GM23338 (cell line): ENCODE data around the gene SMG7. TPM values are rescaled to one million over a fixed set of nuclear protein-coding genes. Genes with fewer than 3 reads are reported as not detected.

Experiments used
- ATAC-seq: fragments of 200-7000 bp; cut with Tn5 transposase; 3 replicates; pipeline ENCODE4 v1.9.1; 2020
- DNase-seq: peaks from one replicate; pipeline ENCODE4 v3.0.0-alpha.2; 2015; ENCODE audit warnings: low spot score
- H2AFZ ChIP-seq: fragments of 200-600 bp; sonication (generic); 2 replicates; pipeline ENCODE4 v1.8.0; 2016; ENCODE audit warnings: antibody characterized with exemption, mild to moderate bottlenecking, moderate library complexity
- H3F3A ChIP-seq: fragments of 200-600 bp; sonication (generic); replicated peaks from 2 replicates; pipeline ENCODE4 v1.8.0; 2017; ENCODE audit warnings: antibody characterized with exemption, mixed run types, low read depth
- H3K27ac ChIP-seq: fragments of 200-600 bp; sonication (generic); 2 replicates; pipeline ENCODE4 v1.6.1; 2016; ENCODE audit warnings: low read depth
- H3K27me3 ChIP-seq: fragments of 200-600 bp; sonication (generic); 2 replicates; pipeline ENCODE4 v1.8.0; 2016; ENCODE audit warnings: mild to moderate bottlenecking, mixed run types, moderate library complexity; ENCODE audit not compliant: insufficient read depth
- H3K36me3 ChIP-seq: fragments of 200-600 bp; sonication (generic); 2 replicates; pipeline ENCODE4 v1.8.0; 2016; ENCODE audit warnings: mild to moderate bottlenecking; ENCODE audit not compliant: insufficient read depth
- H3K4me1 ChIP-seq: fragments of 200-600 bp; sonication (generic); 2 replicates; pipeline ENCODE4 v1.8.0; 2016; ENCODE audit warnings: mild to moderate bottlenecking, moderate library complexity; ENCODE audit not compliant: insufficient read depth
- H3K4me2 ChIP-seq: fragments of 200-600 bp; sonication (generic); 2 replicates; pipeline ENCODE4 v1.7.1; 2017; ENCODE audit warnings: mixed run types
- H3K4me3 ChIP-seq: fragments of 200-600 bp; sonication (generic); 2 replicates; pipeline ENCODE4 v1.6.1; 2016; ENCODE audit warnings: mixed run types
- H3K79me2 ChIP-seq: fragments of 200-600 bp; sonication (generic); replicated peaks from 2 replicates; pipeline ENCODE4 v1.8.0; 2017; ENCODE audit warnings: mild to moderate bottlenecking; ENCODE audit not compliant: insufficient read depth
- H3K9me2 ChIP-seq: fragments of 200-600 bp; sonication (generic); 2 replicates; pipeline ENCODE4 v1.8.0; 2017; ENCODE audit not compliant: insufficient read depth
- H4K20me1 ChIP-seq: fragments of 200-600 bp; sonication (generic); replicated peaks from 2 replicates; pipeline ENCODE4 v1.8.0; 2017; ENCODE audit warnings: mild to moderate bottlenecking; ENCODE audit not compliant: insufficient read depth
- H3K27ac Mint-ChIP-seq: 2 replicates; pipeline ENCODE4 v1.8.0; 2020; ENCODE audit warnings: inconsistent platforms, mild to moderate bottlenecking, moderate library complexity, mixed read lengths
- H3K27me3 Mint-ChIP-seq: 3 replicates; pipeline ENCODE4 v1.8.0; 2022; ENCODE audit warnings: low read depth, mild to moderate bottlenecking, moderate library complexity, mixed read lengths, inconsistent platforms; ENCODE audit not compliant: insufficient read depth, poor library complexity
- H3K36me3 Mint-ChIP-seq: 3 replicates; pipeline ENCODE4 v1.8.0; 2021; ENCODE audit warnings: low read depth, mild to moderate bottlenecking, inconsistent platforms, moderate library complexity, mixed read lengths
- H3K4me1 Mint-ChIP-seq: 3 replicates; pipeline ENCODE4 v1.8.0; 2020; ENCODE audit warnings: mild to moderate bottlenecking, inconsistent platforms, mixed read lengths
- H3K4me3 Mint-ChIP-seq: 3 replicates; pipeline ENCODE4 v1.8.0; 2021; ENCODE audit warnings: moderate library complexity, mild to moderate bottlenecking, inconsistent platforms, mixed read lengths
- H3K9me3 Mint-ChIP-seq: 3 replicates; pipeline ENCODE4 v1.8.0; 2020; ENCODE audit warnings: moderate library complexity, mild to moderate bottlenecking, inconsistent platforms, mixed read lengths
- EZH2 ChIP-seq: fragments of 200-600 bp; sonication (generic); IDR thresholded peaks from one replicate; pipeline ENCODE4 v1.8.0; 2017; ENCODE audit warnings: antibody characterized with exemption, mild to moderate bottlenecking, low read depth; ENCODE audit not compliant: unreplicated experiment
- EZH2phosphoT487 ChIP-seq: fragments of 200-600 bp; sonication (generic); IDR thresholded peaks from one replicate; pipeline ENCODE4 v1.8.1; 2018; ENCODE audit warnings: antibody characterized with exemption; ENCODE audit not compliant: unreplicated experiment
- JUNB ChIP-seq: IDR thresholded peaks from one replicate; pipeline ENCODE4 v1.6.1; 2016; ENCODE audit warnings: antibody characterized with exemption; ENCODE audit not compliant: unreplicated experiment
- NANOG ChIP-seq: IDR thresholded peaks from 2 replicates; pipeline ENCODE4 v1.6.1; 2016; ENCODE audit warnings: antibody characterized with exemption, borderline replicate concordance
- STAT1 ChIP-seq: IDR thresholded peaks from one replicate; pipeline ENCODE4 v1.6.1; 2016; ENCODE audit warnings: antibody characterized with exemption; ENCODE audit not compliant: unreplicated experiment
- ZNF114 ChIP-seq: fragments of 250-450 bp; sonication (Bioruptor Pico); IDR thresholded peaks from 2 replicates; pipeline ENCODE4 v1.5.0; 2020; ENCODE audit warnings: mild to moderate bottlenecking, moderate library complexity
- ZNF331 ChIP-seq: fragments of 250-450 bp; sonication (Bioruptor Pico); IDR thresholded peaks from 2 replicates; pipeline ENCODE4 v1.5.0; 2020; ENCODE audit warnings: low read depth, mild to moderate bottlenecking, moderate library complexity
- polyA plus RNA-seq: library from polyadenylated mRNA; unstranded; fragments of >200 nt; fragmentation: Nextera tagmentation; extraction: Ambion mirVana; gene quantifications from 2 replicates; pipeline ENCODE4 v1.2.1, GENCODE V29; 2016
- total RNA-seq: library from RNA; depleted of rRNA; stranded (reverse); fragments of >200 nt; shearing (Covaris generic); gene quantifications from 2 replicates; pipeline ENCODE4 v1.2.3, GENCODE V29; 2014
- TF ChIP-seq, protein P1 (sequence below): IDR thresholded peaks from one replicate; pipeline ENCODE4 v1.6.1; 2018; ENCODE audit warnings: antibody characterized with exemption; ENCODE audit not compliant: unreplicated experiment
- TF ChIP-seq, protein P2 (sequence below): IDR thresholded peaks from 2 replicates; pipeline ENCODE4 v1.6.1; 2016; ENCODE audit warnings: antibody characterized with exemption
- TF ChIP-seq, protein P3 (sequence below): fragments of 250-450 bp; sonication (Bioruptor Pico); IDR thresholded peaks from 2 replicates; pipeline ENCODE4 v1.5.0; 2020; ENCODE audit warnings: mild to moderate bottlenecking, moderate library complexity
- TF ChIP-seq, protein P4 (sequence below), 2 experiments: fragments of 200-600 bp in 1 of 2; sonication (generic) in 1 of 2; conservative IDR thresholded peaks; 2 replicates each; pipeline versions ENCODE4 v1.5.1 to v1.6.1; 2016 to 2017; ENCODE audit warnings: antibody characterized with exemption in 2 of 2, low read depth in 2 of 2, mild to moderate bottlenecking in 2 of 2, moderate library complexity in 1 of 2

The SMG7 gene
- total and polyA plus RNA-seq, 2 experiments from 2014 or later, result 33.0 to 79.4 TPM

DNA sequence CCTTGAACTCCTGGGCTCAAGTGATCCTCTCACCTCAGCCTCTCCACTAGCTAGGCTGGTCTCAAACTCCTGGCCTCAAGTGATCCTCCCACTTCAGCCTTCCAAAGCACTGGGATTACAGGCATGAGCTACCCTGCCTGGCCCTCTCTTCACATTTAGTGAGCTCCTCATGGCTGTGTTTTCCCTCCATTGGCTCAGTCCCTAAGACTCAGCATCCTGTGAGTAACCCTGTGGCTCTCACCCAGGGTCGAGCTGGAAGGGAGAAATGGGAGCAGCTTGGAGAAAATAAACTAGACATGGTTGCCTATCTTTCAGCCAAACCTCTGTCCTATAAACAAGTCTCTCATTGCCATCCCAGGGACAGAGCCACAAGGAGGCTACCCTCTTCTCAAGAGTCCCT lies 100.4 kb downstream of the SMG7 start:
- no peak for ATAC-seq

More for the DNA sequence above, 100.4 kb downstream of the SMG7 start:
- Mint-ChIP-seq H3K27me3 (peaks cover 7% of the 10 kb centered on the region), H3K4me3 (no peak overlapping the region), H3K9me3 (no peaks in the 10 kb centered on the region), H3K27ac (no peak overlapping the region; the same call in 1 of the 2 replicates), H3K4me1 (no peaks in the 10 kb centered on the region), H3K36me3 (no peaks in the 10 kb centered on the region)
- Histone ChIP-seq H3K27me3 (no peaks in the 10 kb centered on the region), H3K4me1 (no peaks in the 10 kb centered on the region), H3K27ac (no peak overlapping the region), H3F3A (no peaks in the 10 kb centered on the region), H3K4me2 (no peak overlapping the region), H3K36me3 (no peaks in the 10 kb centered on the region), H4K20me1 (no peaks in the 10 kb centered on the region), H3K9me2 (0 out of 2 replicates have a peak, but pooled peaks cover 3% of the 10 kb centered on the region), H2AFZ (no peak overlapping the region), H3K79me2 (no peaks in the 10 kb centered on the region), H3K4me3 (no peak overlapping the region)
- TF ChIP-seq EZH2, result no peak
- TF ChIP-seq, protein P1, sequence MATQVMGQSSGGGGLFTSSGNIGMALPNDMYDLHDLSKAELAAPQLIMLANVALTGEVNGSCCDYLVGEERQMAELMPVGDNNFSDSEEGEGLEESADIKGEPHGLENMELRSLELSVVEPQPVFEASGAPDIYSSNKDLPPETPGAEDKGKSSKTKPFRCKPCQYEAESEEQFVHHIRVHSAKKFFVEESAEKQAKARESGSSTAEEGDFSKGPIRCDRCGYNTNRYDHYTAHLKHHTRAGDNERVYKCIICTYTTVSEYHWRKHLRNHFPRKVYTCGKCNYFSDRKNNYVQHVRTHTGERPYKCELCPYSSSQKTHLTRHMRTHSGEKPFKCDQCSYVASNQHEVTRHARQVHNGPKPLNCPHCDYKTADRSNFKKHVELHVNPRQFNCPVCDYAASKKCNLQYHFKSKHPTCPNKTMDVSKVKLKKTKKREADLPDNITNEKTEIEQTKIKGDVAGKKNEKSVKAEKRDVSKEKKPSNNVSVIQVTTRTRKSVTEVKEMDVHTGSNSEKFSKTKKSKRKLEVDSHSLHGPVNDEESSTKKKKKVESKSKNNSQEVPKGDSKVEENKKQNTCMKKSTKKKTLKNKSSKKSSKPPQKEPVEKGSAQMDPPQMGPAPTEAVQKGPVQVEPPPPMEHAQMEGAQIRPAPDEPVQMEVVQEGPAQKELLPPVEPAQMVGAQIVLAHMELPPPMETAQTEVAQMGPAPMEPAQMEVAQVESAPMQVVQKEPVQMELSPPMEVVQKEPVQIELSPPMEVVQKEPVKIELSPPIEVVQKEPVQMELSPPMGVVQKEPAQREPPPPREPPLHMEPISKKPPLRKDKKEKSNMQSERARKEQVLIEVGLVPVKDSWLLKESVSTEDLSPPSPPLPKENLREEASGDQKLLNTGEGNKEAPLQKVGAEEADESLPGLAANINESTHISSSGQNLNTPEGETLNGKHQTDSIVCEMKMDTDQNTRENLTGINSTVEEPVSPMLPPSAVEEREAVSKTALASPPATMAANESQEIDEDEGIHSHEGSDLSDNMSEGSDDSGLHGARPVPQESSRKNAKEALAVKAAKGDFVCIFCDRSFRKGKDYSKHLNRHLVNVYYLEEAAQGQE, result no peak
- TF ChIP-seq, protein P2, sequence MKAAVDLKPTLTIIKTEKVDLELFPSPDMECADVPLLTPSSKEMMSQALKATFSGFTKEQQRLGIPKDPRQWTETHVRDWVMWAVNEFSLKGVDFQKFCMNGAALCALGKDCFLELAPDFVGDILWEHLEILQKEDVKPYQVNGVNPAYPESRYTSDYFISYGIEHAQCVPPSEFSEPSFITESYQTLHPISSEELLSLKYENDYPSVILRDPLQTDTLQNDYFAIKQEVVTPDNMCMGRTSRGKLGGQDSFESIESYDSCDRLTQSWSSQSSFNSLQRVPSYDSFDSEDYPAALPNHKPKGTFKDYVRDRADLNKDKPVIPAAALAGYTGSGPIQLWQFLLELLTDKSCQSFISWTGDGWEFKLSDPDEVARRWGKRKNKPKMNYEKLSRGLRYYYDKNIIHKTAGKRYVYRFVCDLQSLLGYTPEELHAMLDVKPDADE, result no peak
- TF ChIP-seq, protein P3, sequence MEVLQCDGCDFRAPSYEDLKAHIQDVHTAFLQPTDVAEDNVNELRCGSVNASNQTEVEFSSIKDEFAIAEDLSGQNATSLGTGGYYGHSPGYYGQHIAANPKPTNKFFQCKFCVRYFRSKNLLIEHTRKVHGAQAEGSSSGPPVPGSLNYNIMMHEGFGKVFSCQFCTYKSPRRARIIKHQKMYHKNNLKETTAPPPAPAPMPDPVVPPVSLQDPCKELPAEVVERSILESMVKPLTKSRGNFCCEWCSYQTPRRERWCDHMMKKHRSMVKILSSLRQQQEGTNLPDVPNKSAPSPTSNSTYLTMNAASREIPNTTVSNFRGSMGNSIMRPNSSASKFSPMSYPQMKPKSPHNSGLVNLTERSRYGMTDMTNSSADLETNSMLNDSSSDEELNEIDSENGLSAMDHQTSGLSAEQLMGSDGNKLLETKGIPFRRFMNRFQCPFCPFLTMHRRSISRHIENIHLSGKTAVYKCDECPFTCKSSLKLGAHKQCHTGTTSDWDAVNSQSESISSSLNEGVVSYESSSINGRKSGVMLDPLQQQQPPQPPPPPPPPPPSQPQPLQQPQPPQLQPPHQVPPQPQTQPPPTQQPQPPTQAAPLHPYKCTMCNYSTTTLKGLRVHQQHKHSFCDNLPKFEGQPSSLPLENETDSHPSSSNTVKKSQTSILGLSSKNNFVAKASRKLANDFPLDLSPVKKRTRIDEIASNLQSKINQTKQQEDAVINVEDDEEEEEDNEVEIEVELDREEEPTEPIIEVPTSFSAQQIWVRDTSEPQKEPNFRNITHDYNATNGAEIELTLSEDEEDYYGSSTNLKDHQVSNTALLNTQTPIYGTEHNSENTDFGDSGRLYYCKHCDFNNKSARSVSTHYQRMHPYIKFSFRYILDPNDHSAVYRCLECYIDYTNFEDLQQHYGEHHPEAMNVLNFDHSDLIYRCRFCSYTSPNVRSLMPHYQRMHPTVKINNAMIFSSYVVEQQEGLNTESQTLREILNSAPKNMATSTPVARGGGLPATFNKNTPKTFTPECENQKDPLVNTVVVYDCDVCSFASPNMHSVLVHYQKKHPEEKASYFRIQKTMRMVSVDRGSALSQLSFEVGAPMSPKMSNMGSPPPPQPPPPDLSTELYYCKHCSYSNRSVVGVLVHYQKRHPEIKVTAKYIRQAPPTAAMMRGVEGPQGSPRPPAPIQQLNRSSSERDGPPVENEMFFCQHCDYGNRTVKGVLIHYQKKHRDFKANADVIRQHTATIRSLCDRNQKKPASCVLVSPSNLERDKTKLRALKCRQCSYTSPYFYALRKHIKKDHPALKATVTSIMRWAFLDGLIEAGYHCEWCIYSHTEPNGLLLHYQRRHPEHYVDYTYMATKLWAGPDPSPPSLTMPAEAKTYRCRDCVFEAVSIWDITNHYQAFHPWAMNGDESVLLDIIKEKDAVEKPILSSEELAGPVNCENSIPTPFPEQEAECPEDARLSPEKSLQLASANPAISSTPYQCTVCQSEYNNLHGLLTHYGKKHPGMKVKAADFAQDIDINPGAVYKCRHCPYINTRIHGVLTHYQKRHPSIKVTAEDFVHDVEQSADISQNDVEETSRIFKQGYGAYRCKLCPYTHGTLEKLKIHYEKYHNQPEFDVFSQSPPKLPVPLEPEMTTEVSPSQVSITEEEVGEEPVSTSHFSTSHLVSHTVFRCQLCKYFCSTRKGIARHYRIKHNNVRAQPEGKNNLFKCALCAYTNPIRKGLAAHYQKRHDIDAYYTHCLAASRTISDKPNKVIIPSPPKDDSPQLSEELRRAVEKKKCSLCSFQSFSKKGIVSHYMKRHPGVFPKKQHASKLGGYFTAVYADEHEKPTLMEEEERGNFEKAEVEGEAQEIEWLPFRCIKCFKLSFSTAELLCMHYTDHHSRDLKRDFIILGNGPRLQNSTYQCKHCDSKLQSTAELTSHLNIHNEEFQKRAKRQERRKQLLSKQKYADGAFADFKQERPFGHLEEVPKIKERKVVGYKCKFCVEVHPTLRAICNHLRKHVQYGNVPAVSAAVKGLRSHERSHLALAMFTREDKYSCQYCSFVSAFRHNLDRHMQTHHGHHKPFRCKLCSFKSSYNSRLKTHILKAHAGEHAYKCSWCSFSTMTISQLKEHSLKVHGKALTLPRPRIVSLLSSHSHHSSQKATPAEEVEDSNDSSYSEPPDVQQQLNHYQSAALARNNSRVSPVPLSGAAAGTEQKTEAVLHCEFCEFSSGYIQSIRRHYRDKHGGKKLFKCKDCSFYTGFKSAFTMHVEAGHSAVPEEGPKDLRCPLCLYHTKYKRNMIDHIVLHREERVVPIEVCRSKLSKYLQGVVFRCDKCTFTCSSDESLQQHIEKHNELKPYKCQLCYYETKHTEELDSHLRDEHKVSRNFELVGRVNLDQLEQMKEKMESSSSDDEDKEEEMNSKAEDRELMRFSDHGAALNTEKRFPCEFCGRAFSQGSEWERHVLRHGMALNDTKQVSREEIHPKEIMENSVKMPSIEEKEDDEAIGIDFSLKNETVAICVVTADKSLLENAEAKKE (CRISPR knock-in tag), result no peak
- no peak for TF ChIP-seq ZNF114
- TF ChIP-seq EZH2phosphoT487, result no peak
- no peak for TF ChIP-seq ZNF331 (CRISPR knock-in tag)
- TF ChIP-seq STAT1, result no peak
- TF ChIP-seq, protein P4, sequence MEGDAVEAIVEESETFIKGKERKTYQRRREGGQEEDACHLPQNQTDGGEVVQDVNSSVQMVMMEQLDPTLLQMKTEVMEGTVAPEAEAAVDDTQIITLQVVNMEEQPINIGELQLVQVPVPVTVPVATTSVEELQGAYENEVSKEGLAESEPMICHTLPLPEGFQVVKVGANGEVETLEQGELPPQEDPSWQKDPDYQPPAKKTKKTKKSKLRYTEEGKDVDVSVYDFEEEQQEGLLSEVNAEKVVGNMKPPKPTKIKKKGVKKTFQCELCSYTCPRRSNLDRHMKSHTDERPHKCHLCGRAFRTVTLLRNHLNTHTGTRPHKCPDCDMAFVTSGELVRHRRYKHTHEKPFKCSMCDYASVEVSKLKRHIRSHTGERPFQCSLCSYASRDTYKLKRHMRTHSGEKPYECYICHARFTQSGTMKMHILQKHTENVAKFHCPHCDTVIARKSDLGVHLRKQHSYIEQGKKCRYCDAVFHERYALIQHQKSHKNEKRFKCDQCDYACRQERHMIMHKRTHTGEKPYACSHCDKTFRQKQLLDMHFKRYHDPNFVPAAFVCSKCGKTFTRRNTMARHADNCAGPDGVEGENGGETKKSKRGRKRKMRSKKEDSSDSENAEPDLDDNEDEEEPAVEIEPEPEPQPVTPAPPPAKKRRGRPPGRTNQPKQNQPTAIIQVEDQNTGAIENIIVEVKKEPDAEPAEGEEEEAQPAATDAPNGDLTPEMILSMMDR (conservative IDR thresholded peaks at IDR 0.05; ENCODE audit: low read depth in 2 of 2), result no peak
- TF ChIP-seq JUNB, result no peak
- TF ChIP-seq NANOG, result no peak
- DNase-seq, result no peak
